RWPE2 (cell line): ENCODE results near the gene DDX1.

Source experiments
- ATAC-seq: fragments of 200-7000 bp; cut with Tn5 transposase; 3 replicates; pipeline ENCODE4 v1.9.1; 2021; ENCODE audit warnings: low read depth
- DNase-seq: peaks from one replicate; pipeline ENCODE4 v3.0.0-alpha.2; 2020; ENCODE audit warnings: low spot score
- H3K27ac ChIP-seq: fragments of 450-650 bp; 2 replicates; pipeline ENCODE4 v1.5.1; 2017; ENCODE audit warnings: mild to moderate bottlenecking; ENCODE audit not compliant: poor library complexity, severe bottlenecking
- H3K27me3 ChIP-seq: fragments of 250-450 bp; sonication (Bioruptor Pico); 2 replicates; pipeline ENCODE4 v1.5.1; 2021; ENCODE audit warnings: mild to moderate bottlenecking, moderate library complexity; ENCODE audit not compliant: insufficient read depth, poor library complexity, severe bottlenecking
- H3K36me3 ChIP-seq: fragments of 250-450 bp; sonication (Bioruptor Pico); 2 replicates; pipeline ENCODE4 v1.5.1; 2020; ENCODE audit warnings: low read depth, mild to moderate bottlenecking, moderate library complexity
- H3K4me1 ChIP-seq: fragments of 250-450 bp; sonication (Bioruptor Pico); 2 replicates; pipeline ENCODE4 v1.5.1; 2021; ENCODE audit warnings: mild to moderate bottlenecking, moderate library complexity; ENCODE audit not compliant: insufficient read depth, poor library complexity, severe bottlenecking
- H3K4me3 ChIP-seq: fragments of 250-450 bp; sonication (Bioruptor Pico); 2 replicates; pipeline ENCODE4 v1.5.1; 2021; ENCODE audit warnings: mild to moderate bottlenecking, moderate library complexity; ENCODE audit not compliant: severe bottlenecking
- H3K9me3 ChIP-seq: fragments of 250-450 bp; sonication (Bioruptor Pico); 2 replicates; pipeline ENCODE4 v1.5.1; 2021; ENCODE audit warnings: mild to moderate bottlenecking, moderate library complexity; ENCODE audit not compliant: severe bottlenecking
- CTCF ChIP-seq: fragments of 450-650 bp; IDR thresholded peaks from one replicate; pipeline ENCODE4 v1.5.1; 2017; ENCODE audit warnings: mild to moderate bottlenecking, moderate library complexity; ENCODE audit not compliant: poor library complexity, severe bottlenecking

Gene DDX1

GRCh38 chr2:15562354-15563031 is 29.2 kb upstream of the DDX1 start:
- ATAC-seq (no peak), DNase-seq (no peak)
- Histone ChIP-seq H3K27me3 (no peaks in the 10 kb centered on the region), H3K9me3 (no peaks in the 10 kb centered on the region), H3K4me1 (peaks cover 5% of the 10 kb centered on the region), H3K27ac (no peak overlapping the region), H3K4me3 (no peak overlapping the region), H3K36me3 (no peaks in the 10 kb centered on the region)
- TF ChIP-seq CTCF = no peak

DNA sequence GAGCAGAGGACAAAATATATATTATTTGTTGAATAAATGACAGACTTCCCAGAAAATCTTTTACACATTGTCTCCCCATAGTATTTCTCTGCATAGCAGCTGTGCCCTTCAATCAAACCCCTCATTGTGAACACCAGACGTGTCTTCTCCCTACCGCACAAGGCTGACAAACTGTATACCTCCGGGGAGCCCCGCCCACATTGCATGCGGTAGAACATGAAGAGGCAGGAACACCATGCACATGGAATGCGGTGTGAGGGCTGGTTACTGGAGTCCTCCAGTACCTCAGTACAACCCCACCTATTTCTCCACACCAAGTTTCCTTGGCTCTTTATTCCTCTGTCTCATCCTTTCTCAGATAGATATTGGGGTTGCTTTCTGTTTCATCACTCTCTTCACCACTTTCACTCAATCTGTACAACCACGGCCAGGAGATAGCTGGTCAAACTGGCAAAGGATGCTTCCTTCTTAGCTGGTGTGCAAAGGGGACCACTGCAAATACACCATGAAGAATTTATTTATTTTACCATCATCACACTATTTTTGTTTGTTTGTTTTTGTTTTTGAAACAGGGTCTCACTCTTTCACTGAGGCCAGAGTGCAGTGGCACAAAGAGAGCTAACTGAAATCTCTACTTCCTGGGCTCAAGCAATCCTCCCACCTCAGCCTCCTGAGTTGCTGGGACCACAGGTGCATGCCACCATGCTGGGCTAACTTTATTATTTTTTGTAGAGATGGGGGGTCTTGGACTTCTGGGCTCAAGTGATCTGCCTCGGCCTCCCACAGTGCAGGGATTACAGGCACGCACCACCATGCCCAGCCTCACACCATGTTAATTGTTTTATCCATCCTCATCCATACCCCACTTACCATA is 28.2 kb upstream of the DDX1 start:
- DNase-seq (no peak), ATAC-seq (no peak)
- Histone ChIP-seq H3K4me3 (no peak overlapping the region), H3K27ac (no peak overlapping the region), H3K4me1 (peaks cover 5% of the 10 kb centered on the region), H3K27me3 (no peaks in the 10 kb centered on the region), H3K9me3 (no peaks in the 10 kb centered on the region), H3K36me3 (no peaks in the 10 kb centered on the region)
- no peak for TF ChIP-seq CTCF

DNA sequence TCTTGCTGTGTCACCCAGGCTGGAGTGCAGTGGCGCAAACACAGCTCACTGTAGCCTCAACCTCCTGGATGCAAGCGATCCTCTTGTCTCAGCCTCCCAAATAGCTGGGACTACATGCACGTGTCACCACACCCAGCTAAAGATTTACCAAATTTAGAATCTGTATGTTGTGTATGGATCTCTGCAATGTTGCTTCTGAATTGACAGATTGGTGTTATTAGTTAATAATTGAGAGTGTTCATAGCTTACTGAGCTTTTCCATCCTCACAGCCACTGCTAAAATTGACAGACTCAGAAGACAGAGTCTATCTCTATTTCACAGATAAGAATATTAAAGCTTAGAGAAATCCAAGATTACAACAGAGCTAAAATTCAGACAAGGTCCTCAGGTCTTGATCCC is 26.3 kb upstream of the DDX1 start:
- ATAC-seq = no peak
- Histone ChIP-seq H3K4me1 (no peaks in the 10 kb centered on the region), H3K27ac (no peak overlapping the region), H3K36me3 (no peaks in the 10 kb centered on the region), H3K4me3 (no peak overlapping the region), H3K9me3 (no peaks in the 10 kb centered on the region), H3K27me3 (no peaks in the 10 kb centered on the region)
- TF ChIP-seq CTCF = no peak
- DNase-seq = no peak

DNA sequence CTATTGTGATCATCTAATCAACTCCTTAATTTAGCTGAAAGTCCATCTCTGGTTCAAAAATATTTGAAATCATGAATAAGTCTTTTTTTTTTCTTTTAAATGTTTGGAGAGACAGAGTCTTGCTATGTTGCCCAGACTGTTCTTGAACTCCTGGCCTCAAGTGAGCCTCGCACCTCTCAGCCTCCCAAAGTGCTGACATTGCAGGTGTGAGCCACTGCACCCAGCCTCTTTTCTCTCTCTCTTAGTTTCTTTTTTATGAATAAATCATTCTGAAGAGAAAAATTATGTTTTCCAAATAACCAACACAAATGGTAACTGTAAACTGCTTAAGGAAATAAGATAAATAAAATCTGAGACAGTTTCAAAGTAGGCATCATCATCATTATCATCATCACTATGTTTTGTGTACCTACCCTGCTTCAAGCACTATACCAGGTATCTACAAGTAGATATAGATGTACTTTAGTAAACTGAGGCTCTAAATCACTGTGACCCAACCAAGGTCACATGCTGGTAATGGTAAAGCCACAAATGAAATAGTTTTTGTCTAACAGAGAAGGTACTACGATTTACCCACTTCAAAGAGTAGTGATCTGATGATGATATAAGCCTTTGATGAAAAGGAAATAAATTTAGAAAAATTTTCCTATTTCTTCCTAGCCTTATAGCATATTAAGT is 25.5 kb upstream of the DDX1 start:
- no peak overlapping the region for H3K27ac ChIP-seq

More for the DNA sequence above, 25.5 kb upstream of the DDX1 start:
- no peak for ATAC-seq
- Histone ChIP-seq H3K4me3 (no peak overlapping the region), H3K27me3 (no peaks in the 10 kb centered on the region), H3K36me3 (no peaks in the 10 kb centered on the region), H3K4me1 (no peaks in the 10 kb centered on the region), H3K9me3 (no peaks in the 10 kb centered on the region)
- TF ChIP-seq CTCF = no peak
- no peak for DNase-seq
